HepG2 (cell line): ENCODE measurements around the gene RIOK3. TPM values are rescaled to one million over a fixed set of nuclear protein-coding genes. Genes with fewer than 3 reads are reported as not detected.

ENCODE experiments used
- ATAC-seq: fragments of 200-7000 bp; cut with Tn5 transposase; 3 replicates; pipeline ENCODE4 v1.9.1; 2020; ENCODE audit warnings: mild to moderate bottlenecking, moderate library complexity
- BruUV-seq: library from RNA; stranded (reverse); fragments of 400-500 nt; replicated peaks from 2 replicates; lab custom pipeline; 2021; lab: Mats Ljungman, UMichigan
- CTCF ChIA-PET: fragments of 300-600 bp; formaldehyde crosslinking; extraction: SDS; loops from one replicate; lab custom pipeline; 2021; ENCODE audit warnings: low total read pairs, inconsistent platforms, low intra/inter-chr PET ratio; lab: Yijun Ruan, JAX
- POLR2A ChIA-PET: fragments of 350-600 bp; sonication (Branson Sonifier 250); formaldehyde crosslinking; loops from one replicate; lab custom pipeline; 2020; ENCODE audit warnings: antibody characterized with exemption, inconsistent platforms; lab: Yijun Ruan, JAX
- DNase-seq: peaks from one replicate; pipeline ENCODE4 v3.0.0-alpha.2; 2015; ENCODE audit warnings: low spot score
- FAIRE-seq: peaks from 3 replicates; lab custom pipeline; 2011; peaks lifted over from hg19 to GRCh38; lab: Jason Lieb, UNC
- H2AFZ ChIP-seq: one replicate; pipeline ENCODE4 v1.6.1; 2011; ENCODE audit warnings: low read length, inconsistent platforms
- H3K27ac ChIP-seq: fragments of 300-600 bp; 3 replicates; pipeline ENCODE4 v1.8.0; 2011; ENCODE audit warnings: mixed run types, mild to moderate bottlenecking, mixed read lengths, low read length, inconsistent platforms; ENCODE audit not compliant: insufficient read depth; ENCODE audit errors: extremely low read length
- H3K27me3 ChIP-seq, 2 experiments: fragments of 200-600 bp in 1 of 2; 2 replicates in 1 of 2; 3 replicates in 1 of 2; pipeline versions ENCODE4 v1.6.0 to v1.8.0; 2011; ENCODE audit warnings: low read length in 2 of 2, mild to moderate bottlenecking in 2 of 2, moderate library complexity in 2 of 2, inconsistent platforms in 1 of 2; ENCODE audit not compliant: insufficient read depth in 2 of 2, control insufficient read depth in 1 of 2
- H3K36me3 ChIP-seq, 2 experiments: fragments of 200-600 bp in 1 of 2; replicated peaks in 1 of 2; 2 replicates in 1 of 2; 3 replicates in 1 of 2; pipeline versions ENCODE4 v1.5.1 to v1.8.0; 2011; ENCODE audit warnings: low read length in 2 of 2, inconsistent platforms in 1 of 2; ENCODE audit not compliant: insufficient read depth in 2 of 2, control insufficient read depth in 1 of 2
- H3K4me1 ChIP-seq: 2 replicates; pipeline ENCODE4 v1.5.1; 2012; ENCODE audit warnings: low read length, inconsistent platforms; ENCODE audit not compliant: insufficient read depth
- H3K4me2 ChIP-seq: 2 replicates; pipeline ENCODE4 v1.6.0; 2011; ENCODE audit warnings: low read depth, low read length, inconsistent platforms
- H3K4me3 ChIP-seq, 3 experiments: fragments of 200-600 bp in 1 of 3; sonication (generic), shearing (Covaris generic) in 1 of 3; replicated peaks in 1 of 3; 2 replicates each; pipeline ENCODE4 v1.5.1; 2011 to 2016; ENCODE audit warnings: low read length in 3 of 3, inconsistent platforms in 2 of 3, low read depth in 2 of 3, mild to moderate bottlenecking in 2 of 3, control low read depth in 1 of 3, mixed read lengths in 1 of 3; ENCODE audit not compliant: insufficient read depth in 1 of 3
- H3K79me2 ChIP-seq: one replicate; pipeline ENCODE4 v1.6.1; 2011; ENCODE audit warnings: low read length, inconsistent platforms; ENCODE audit not compliant: insufficient read depth
- H3K9ac ChIP-seq: 2 replicates; pipeline ENCODE4 v1.6.0; 2011; ENCODE audit warnings: mild to moderate bottlenecking, low read depth, low read length, inconsistent platforms; ENCODE audit not compliant: insufficient read depth
- H3K9me3 ChIP-seq: 2 replicates; pipeline ENCODE4 v1.5.1; 2012; ENCODE audit warnings: mild to moderate bottlenecking, low read length
- H4K20me1 ChIP-seq: 2 replicates; pipeline ENCODE4 v1.6.0; 2011; ENCODE audit warnings: inconsistent platforms, mild to moderate bottlenecking, low read length, moderate library complexity; ENCODE audit not compliant: insufficient read depth
- CEBPB ChIP-seq: IDR thresholded peaks from 2 replicates; pipeline ENCODE4 v1.6.1; 2011; ENCODE audit warnings: low read depth, low read length, improper control_type of control experiment, borderline replicate concordance
- HNRNPH1 ChIP-seq: fragments of 200-400 bp; formaldehyde crosslinking; optimal IDR thresholded peaks from 2 replicates; pipeline ENCODE3; 2017; ENCODE audit warnings: mild to moderate bottlenecking, low read depth, low read length
- MAFK ChIP-seq, 2 experiments: IDR thresholded peaks in 1 of 2; conservative IDR thresholded peaks in 1 of 2; 2 replicates each; pipeline ENCODE4 v1.6.1; 2011; ENCODE audit warnings: improper control_type of control experiment in 2 of 2, low read length in 2 of 2
- MBD4 ChIP-seq: IDR thresholded peaks from 2 replicates; pipeline ENCODE4 v1.6.1; 2012; ENCODE audit warnings: low read length, inconsistent platforms, borderline replicate concordance
- SIX4 ChIP-seq: sonication (generic); formaldehyde crosslinking; IDR thresholded peaks from 2 replicates; pipeline ENCODE4 v1.4.0; 2020; ENCODE audit warnings: missing genetic modification reagents
- TFDP1 ChIP-seq: IDR thresholded peaks from 2 replicates; pipeline ENCODE4 v1.6.1; 2016; ENCODE audit warnings: missing compliant biosample characterization, missing genetic modification reagents, borderline replicate concordance
- ZNF121 ChIP-seq: sonication (generic); formaldehyde crosslinking; IDR thresholded peaks from 2 replicates; pipeline ENCODE4 v1.5.0; 2020; ENCODE audit warnings: mild to moderate bottlenecking, missing genetic modification reagents
- ZNF264 ChIP-seq: sonication (generic); formaldehyde crosslinking; IDR thresholded peaks from 2 replicates; pipeline ENCODE4 v1.4.0; 2020; ENCODE audit warnings: missing genetic modification reagents
- ZNF329 ChIP-seq: sonication (generic); formaldehyde crosslinking; IDR thresholded peaks from 2 replicates; pipeline ENCODE4 v1.9.0; 2021; ENCODE audit warnings: low read depth, mild to moderate bottlenecking, missing genetic modification reagents
- ZNF549 ChIP-seq: sonication (generic); formaldehyde crosslinking; IDR thresholded peaks from 2 replicates; pipeline ENCODE4 v1.5.0; 2020; ENCODE audit warnings: missing genetic modification reagents
- WGBS: methylation state at CpG from one replicate; pipeline ENCODE4 v1.1.6; 2017; ENCODE audit warnings: low lambda C conversion rate; 5-methylcytosine and 5-hydroxymethylcytosine counted together
- in situ Hi-C: cut with HindIII; loops from 2 replicates; pipeline ENCODE4 v1.10.0; 2017; ENCODE audit warnings: low pct_unique_long_range_greater_than_20kb; ENCODE audit not compliant: extremely low pct_ligation_motif_present
- intact Hi-C: fragments of 100-400 bp; cut with micrococcal nuclease; formaldehyde crosslinking; loops from one replicate; pipeline ENCODE4 v1.10.0; 2022; ENCODE audit not compliant: unreplicated experiment
- polyA plus RNA-seq, 8 experiments: library from polyadenylated mRNA; depleted of rRNA in 3 of 8; stranded (reverse) in 7 of 8; unstranded in 1 of 8; fragments of >200 nt; fragmentation: Illumina TruSeq in 4 of 8; extraction: Trizol in 4 of 8; gene quantifications; 2 replicates each; pipeline versions ENCODE4 v1.2.1 to v1.2.3, GENCODE V29; 2011 to 2016; ENCODE audit warnings: low read depth in 4 of 8, missing spikeins in 1 of 8, mixed read lengths in 1 of 8; ENCODE audit not compliant: insufficient read depth in 1 of 8
- total RNA-seq, 5 experiments: library from RNA; depleted of rRNA; stranded (reverse); fragments of >200 nt; fragmentation: Illumina TruSeq; extraction: Trizol; gene quantifications; 2 replicates each; pipeline ENCODE4 v1.2.3, GENCODE V29; 2016; ENCODE audit warnings: low read depth in 1 of 5
- TF ChIP-seq, protein P1 (sequence below): sonication (generic); formaldehyde crosslinking; IDR thresholded peaks from 2 replicates; pipeline ENCODE4 v1.8.1; 2022; ENCODE audit warnings: low read depth, mild to moderate bottlenecking, missing genetic modification reagents

RIOK3 gene
- total and polyA plus RNA-seq, 2 of the 13 experiments (the other 11 are each of a cell fraction or from before 2014, with no cell fraction given): 26.7 to 36.0 TPM

DNA sequence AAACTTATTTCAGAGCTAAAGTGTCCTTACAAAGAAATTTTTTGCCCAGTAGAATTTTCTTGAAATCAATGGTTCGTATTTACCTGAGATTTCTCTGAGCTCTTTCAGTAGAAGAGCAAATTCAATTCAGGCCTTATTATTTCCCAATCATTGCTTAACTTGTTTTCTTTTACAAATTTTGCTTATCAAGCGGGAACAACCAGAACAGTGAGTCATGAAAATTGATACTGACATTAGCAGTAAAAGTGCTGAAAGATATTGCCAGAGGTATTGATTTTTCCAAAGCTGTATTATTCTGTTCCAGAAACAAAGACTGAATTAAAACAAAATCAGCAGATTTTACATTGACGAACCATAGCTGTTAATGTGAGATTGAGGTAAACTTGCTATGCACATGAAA is 10.1 kb upstream of the RIOK3 start (continued):
- TF ChIP-seq, protein P1, sequence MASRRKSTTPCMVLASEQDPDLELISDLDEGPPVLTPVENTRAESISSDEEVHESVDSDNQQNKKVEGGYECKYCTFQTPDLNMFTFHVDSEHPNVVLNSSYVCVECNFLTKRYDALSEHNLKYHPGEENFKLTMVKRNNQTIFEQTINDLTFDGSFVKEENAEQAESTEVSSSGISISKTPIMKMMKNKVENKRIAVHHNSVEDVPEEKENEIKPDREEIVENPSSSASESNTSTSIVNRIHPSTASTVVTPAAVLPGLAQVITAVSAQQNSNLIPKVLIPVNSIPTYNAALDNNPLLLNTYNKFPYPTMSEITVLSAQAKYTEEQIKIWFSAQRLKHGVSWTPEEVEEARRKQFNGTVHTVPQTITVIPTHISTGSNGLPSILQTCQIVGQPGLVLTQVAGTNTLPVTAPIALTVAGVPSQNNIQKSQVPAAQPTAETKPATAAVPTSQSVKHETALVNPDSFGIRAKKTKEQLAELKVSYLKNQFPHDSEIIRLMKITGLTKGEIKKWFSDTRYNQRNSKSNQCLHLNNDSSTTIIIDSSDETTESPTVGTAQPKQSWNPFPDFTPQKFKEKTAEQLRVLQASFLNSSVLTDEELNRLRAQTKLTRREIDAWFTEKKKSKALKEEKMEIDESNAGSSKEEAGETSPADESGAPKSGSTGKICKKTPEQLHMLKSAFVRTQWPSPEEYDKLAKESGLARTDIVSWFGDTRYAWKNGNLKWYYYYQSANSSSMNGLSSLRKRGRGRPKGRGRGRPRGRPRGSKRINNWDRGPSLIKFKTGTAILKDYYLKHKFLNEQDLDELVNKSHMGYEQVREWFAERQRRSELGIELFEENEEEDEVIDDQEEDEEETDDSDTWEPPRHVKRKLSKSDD (CRISPR knock-in tag): no peak
- TF ChIP-seq TFDP1 (CRISPR knock-in tag): no peak
- no peak for TF ChIP-seq ZNF121 (CRISPR knock-in tag)
- TF ChIP-seq HNRNPH1: no peak
- TF ChIP-seq ZNF549 (CRISPR knock-in tag): no peak
- peak; percentile 41 to 51; a peak in 3 of 4 replicates for TF ChIP-seq MAFK (conservative IDR thresholded peaks at IDR 0.05 in 1 of 2, IDR thresholded peaks at IDR 0.05 in 1 of 2; ENCODE audit: low read length in 2 of 2)
- peak; percentile 48; the same call in 1 of the 2 replicates for TF ChIP-seq CEBPB
- no peak for TF ChIP-seq MBD4
- no peak for TF ChIP-seq ZNF329 (CRISPR knock-in tag)

GRCh38 chr18:23448291-23448690 is 4.8 kb upstream of the RIOK3 start:
- WGBS: 0% methylated on average over 1 of the region's 1 CpG
- H3K36me3 ChIP-seq: no peaks in the 10 kb centered on the region
- intact Hi-C loops: no loop called here
- H3K4me3 ChIP-seq: no peak overlapping the region
- ATAC-seq (no peak), DNase-seq (no peak), FAIRE-seq (no peak)
- no peak overlapping the region for H2AFZ ChIP-seq
- peaks cover 0 to 7% of the 10 kb centered on the region in 2 experiments; a peak in 3 of 5 replicates for H3K27me3 ChIP-seq
- peaks cover 9% of the 10 kb centered on the region for H3K4me1 ChIP-seq
- peaks cover 1% of the 10 kb centered on the region for H3K79me2 ChIP-seq
- in situ Hi-C loops: no loop called here
- no peak overlapping the region for H3K9ac ChIP-seq
- no TSS peak for BruUV-seq
- H4K20me1 ChIP-seq: no peaks in the 10 kb centered on the region
- TF ChIP-seq SIX4 (no peak), ZNF264 (CRISPR knock-in tag) (peak; percentile 93)
- no peaks in the 10 kb centered on the region for H3K9me3 ChIP-seq
- ChIA-PET CTCF (no interaction called here), POLR2A (no interaction called here)
- H3K4me2 ChIP-seq: no peak overlapping the region
- no peak overlapping the region for H3K27ac ChIP-seq
